Mucosa of rectum (tissue), 2 donors: ENCODE data around the gene TBC1D22A.
"Not testable (repeated sequence)": the region's sequence is repeated elsewhere in the genome, so short reads cannot be mapped to it uniquely, and the experiment has no call there.

Source experiments
- H3K27ac ChIP-seq, 2 donors: one replicate each; pipeline ENCODE4 v1.7.0; 2013; ENCODE audit warnings: inconsistent platforms in 2 of 2, low read depth in 2 of 2, low read length in 2 of 2
- H3K27me3 ChIP-seq, 2 donors: one replicate each; pipeline ENCODE4 v1.7.0; 2013; ENCODE audit warnings: low read length in 2 of 2; ENCODE audit not compliant: control insufficient read depth in 2 of 2, insufficient read depth in 2 of 2
- H3K36me3 ChIP-seq, 2 donors: one replicate each; pipeline ENCODE4 v1.7.0; 2013; ENCODE audit warnings: low read length in 2 of 2; ENCODE audit not compliant: control insufficient read depth in 2 of 2, insufficient read depth in 2 of 2
- H3K4me1 ChIP-seq, 2 donors: one replicate each; pipeline ENCODE4 v1.7.0; 2013; ENCODE audit warnings: low read length in 2 of 2, mild to moderate bottlenecking in 1 of 2; ENCODE audit not compliant: control insufficient read depth in 2 of 2, insufficient read depth in 2 of 2
- H3K4me3 ChIP-seq, 2 donors: one replicate each; pipeline ENCODE4 v1.7.0; 2013; ENCODE audit warnings: low read length in 2 of 2
- H3K9ac ChIP-seq, 2 donors: one replicate each; pipeline ENCODE4 v1.7.0; 2013; ENCODE audit warnings: low read length in 2 of 2, low read depth in 1 of 2, mild to moderate bottlenecking in 1 of 2
- H3K9me3 ChIP-seq, 2 donors: one replicate each; pipeline ENCODE4 v1.7.0; 2013; ENCODE audit warnings: low read length in 2 of 2; ENCODE audit not compliant: control insufficient read depth in 2 of 2
- donor health status: healthy.
- donor health status: Normal muscosa, but diverticular disease.

TBC1D22A gene

DNA sequence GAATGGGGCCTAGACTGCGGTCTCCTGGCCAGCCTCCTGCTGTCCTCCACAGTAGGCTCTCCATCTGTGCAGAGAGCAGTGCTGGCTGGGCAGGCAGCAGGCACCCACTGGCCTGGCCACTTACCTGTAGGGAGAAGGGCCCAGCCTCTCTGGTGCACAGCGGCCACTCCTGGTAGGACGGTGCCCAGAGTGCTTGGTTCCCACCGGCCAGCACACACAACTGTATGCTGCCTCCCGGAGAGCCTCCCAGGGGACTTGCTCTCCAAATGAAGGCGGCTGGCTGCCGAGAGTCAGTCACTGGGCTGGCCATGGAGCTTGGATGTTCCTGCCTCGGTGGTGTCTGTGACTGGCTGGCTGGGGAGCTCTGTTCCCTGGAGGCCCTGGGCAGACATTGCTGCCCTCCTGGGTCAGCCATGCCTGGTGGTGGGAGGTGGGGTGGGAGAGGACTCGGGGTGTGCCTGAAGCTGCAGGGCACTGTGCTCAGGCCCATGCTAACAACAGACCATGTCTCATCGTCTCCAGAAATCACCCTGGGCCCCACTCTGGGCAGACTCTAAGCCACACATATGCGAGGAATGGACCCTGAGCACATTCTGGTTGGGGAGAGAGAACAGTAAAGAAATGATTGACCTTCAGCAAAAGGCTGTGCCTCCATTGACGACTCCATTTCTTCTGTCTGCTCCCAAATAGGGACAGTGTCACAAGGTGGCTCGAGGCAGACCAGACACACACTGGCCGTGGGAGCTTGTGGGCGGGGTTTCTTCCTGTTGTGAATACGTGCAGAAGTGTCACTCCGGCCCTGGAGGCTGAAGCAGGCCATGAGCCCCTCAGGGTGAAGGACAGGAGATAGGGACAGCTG is 350.8 kb downstream of the TBC1D22A start:
- H3K36me3 ChIP-seq, result peaks cover 10 to 15% of the 10 kb centered on the region in 2 donors
- H3K4me3 ChIP-seq, result no peak overlapping the region
- H3K27me3 ChIP-seq, result no peaks in the 10 kb centered on the region
- H3K9me3 ChIP-seq, result no peaks in the 10 kb centered on the region
- no peak overlapping the region for H3K27ac ChIP-seq
- no peaks in the 10 kb centered on the region for H3K4me1 ChIP-seq
- H3K9ac ChIP-seq, result no peak overlapping the region

DNA sequence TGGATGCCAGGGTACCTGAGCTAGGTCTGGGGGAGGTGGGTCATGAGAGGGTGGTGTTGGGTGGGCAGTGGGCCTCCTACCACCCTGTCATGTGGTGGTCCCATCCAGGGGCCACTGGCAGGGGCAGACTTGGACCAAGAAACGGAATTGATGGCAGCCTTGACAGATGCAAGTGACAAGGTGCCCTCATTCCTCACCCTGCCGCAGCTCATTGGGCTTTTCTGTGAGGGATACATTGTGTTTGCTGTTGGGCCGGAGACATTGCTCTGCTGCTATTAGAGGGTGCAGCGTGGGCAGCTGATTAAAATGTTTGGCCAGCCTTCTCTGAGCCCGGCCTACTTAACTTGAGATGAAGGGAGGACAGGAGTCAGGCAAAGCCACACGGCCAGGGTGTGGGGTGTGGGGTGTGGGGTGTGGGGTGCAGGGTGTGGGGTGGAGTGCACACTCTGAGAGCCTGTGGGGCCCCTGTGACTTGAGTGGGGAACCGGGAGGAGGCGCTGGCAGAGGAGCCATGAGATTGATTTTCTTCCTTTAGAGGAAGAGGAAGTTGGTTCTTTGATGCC is 351.5 kb downstream of the TBC1D22A start:
- no peak overlapping the region for H3K9ac ChIP-seq
- no peak overlapping the region for H3K27ac ChIP-seq
- H3K4me3 ChIP-seq, result no peak overlapping the region
- H3K27me3 ChIP-seq, result no peaks in the 10 kb centered on the region
- peaks cover 10 to 15% of the 10 kb centered on the region in 2 donors for H3K36me3 ChIP-seq
- no peaks in the 10 kb centered on the region for H3K4me1 ChIP-seq
- H3K9me3 ChIP-seq, result no peaks in the 10 kb centered on the region

DNA sequence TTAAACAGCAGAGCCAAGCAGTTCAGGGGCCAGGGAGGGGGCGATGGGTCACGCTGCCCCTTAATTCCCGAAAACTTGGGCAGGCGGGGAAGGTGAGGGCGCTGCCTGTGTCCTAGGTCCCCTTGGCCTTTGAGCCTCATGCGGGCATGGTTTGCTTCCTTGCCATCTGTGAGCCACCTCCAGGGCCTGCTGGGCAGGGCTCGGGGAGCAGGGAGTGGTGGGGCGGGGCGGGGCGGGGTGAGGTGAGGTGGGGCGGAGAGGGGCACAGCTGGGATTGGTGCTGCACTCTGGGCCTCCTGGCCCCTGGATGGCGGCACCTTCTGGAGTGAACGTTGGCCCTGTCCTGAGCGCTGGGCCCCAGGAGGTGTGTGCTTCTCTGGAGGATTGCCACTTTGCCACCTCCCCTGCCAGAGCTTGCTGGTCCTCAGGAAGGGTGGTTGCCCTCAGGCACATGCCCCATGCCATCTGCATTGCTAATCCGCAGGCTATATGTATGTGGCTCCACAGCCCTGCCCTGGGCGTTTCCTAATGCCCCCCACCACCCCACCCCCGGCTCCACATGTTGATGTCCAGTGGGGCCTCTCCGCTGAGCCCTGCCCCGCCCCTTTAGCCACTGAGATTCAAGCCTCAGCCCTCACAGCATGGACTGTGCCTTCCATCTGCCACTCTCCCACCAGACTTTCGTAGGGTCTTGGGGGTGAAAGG is 352.5 kb downstream of the TBC1D22A start:
- Histone ChIP-seq H3K36me3 (peaks cover 10 to 15% of the 10 kb centered on the region in 2 donors), H3K4me1 (no peaks in the 10 kb centered on the region), H3K9me3 (no peaks in the 10 kb centered on the region), H3K27me3 (no peaks in the 10 kb centered on the region), H3K4me3 (no peak overlapping the region), H3K9ac (no peak overlapping the region), H3K27ac (no peak overlapping the region)

DNA sequence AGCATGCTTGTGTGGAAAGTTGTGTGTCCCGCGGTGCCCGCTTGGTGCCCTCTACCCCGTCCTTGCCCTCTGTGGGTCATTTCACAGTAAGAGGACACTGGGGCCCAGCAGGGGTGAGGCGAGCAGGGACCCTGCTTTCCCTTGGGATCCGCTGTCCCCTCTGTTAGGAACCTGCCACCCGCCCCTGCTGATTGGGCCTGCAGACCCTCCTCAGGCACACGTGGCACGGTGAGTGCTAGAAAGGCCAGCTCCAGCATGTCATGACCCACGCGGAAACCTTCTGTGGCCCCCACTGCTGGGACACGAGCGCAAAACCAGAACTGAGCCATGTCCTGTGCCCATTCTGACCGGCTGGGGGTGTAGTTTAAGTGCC is 353.1 kb downstream of the TBC1D22A start:
- H3K4me3 ChIP-seq, result no peak overlapping the region
- no peaks in the 10 kb centered on the region for H3K27me3 ChIP-seq
- no peak overlapping the region for H3K9ac ChIP-seq
- H3K36me3 ChIP-seq, result peaks cover 10 to 15% of the 10 kb centered on the region in 2 donors
- H3K9me3 ChIP-seq, result no peaks in the 10 kb centered on the region
- no peaks in the 10 kb centered on the region for H3K4me1 ChIP-seq
- no peak overlapping the region for H3K27ac ChIP-seq

DNA sequence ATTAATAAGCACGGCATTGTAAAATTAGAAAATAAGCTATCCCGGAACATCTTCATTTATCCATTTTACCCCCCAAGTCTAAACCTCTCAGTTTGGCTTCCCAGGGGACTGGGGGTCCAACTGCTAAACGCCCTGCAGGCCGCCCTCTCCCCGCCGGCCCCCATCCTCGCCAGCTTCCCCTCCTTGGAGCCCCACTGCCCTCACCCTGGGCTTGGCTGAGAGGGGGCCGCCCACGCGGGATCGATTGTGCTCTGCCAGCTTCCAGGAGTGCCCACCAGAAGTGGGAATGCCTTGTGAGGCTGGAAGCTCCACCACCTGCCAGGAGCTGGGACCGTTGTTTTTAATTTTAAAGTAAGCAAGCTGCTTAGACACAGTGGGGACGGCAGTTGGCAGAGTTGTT is 353.5 kb downstream of the TBC1D22A start:
- H3K27me3 ChIP-seq, result no peaks in the 10 kb centered on the region
- peaks cover 10 to 15% of the 10 kb centered on the region in 2 donors for H3K36me3 ChIP-seq
- H3K9me3 ChIP-seq, result no peaks in the 10 kb centered on the region
- no peak overlapping the region for H3K27ac ChIP-seq
- no peaks in the 10 kb centered on the region for H3K4me1 ChIP-seq
- H3K9ac ChIP-seq, result no peak overlapping the region
- H3K4me3 ChIP-seq, result no peak overlapping the region

DNA sequence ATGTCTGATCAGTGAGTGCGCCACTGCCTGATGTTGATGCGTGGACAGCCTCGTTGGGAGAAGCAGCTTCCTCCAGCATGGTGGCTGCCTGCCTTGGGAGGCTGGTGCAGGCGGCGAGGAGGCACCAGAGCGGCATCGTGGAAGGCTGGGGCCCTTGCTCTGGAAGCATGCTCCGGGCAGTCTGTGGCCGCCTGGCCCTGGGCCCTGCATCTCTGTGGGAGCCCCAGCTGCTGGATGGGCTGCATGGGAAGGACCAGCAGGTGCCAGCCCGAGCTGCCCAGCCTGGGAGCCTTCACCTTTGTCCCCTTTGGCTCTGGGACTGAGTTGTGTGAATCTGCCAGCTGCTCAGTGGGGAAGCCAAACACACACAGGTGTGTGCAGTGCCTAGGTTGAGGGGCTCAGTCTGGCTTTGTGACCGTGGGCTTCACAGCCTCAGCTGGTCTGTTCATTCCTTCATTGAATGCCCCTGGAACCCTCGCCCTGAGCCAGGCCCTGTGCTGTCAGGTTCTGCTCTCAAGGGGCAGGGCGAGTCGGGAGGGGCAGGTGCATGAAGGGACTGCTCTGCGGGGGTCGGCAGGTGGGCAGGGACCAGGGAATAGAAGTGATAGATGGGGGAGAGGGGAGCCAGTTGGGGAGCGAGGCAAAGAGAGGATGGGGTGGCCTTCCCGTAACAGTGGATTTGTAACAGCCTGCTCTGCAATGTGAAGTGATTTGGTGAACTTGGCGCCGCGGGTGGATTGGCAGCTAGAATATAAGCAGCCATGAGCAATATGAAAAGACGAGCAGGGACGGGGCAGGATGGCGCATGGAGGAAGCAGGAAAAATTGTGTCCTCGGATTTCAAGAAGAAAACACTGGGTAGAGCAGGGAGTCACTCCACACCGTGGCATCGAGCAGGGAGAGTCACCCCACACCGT is 354.2 kb downstream of the TBC1D22A start:
- Histone ChIP-seq H3K27me3 (no peaks in the 10 kb centered on the region), H3K27ac (no peak overlapping the region), H3K9me3 (no peaks in the 10 kb centered on the region)

DNA sequence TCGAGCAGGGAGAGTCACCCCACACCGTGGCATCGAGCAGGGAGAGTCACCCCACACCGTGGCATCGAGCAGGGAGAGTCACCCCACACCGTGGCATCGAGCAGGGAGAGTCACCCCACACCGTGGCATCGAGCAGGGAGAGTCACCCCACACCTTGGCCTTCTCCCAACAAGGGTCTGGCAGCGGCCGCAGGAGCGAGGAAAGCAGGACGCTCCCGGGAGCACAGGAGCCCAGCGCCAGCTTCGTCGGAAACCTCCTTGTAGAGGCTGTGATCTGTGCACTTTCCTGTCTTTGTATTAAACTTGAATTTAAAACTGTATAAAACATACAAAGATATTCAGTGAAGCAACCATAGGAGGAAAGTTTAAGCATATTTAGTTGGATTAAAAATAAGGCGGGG is 355.0 kb downstream of the TBC1D22A start:
- H3K27ac ChIP-seq, H3K9ac ChIP-seq, H3K9me3 ChIP-seq, H3K4me1 ChIP-seq, H3K4me3 ChIP-seq, H3K27me3 ChIP-seq, H3K36me3 ChIP-seq: not testable (repeated sequence)

More for the DNA sequence above, 354.2 kb downstream of the TBC1D22A start:
- Histone ChIP-seq H3K4me1 (no peaks in the 10 kb centered on the region), H3K4me3 (no peak overlapping the region), H3K36me3 (peaks cover 8 to 13% of the 10 kb centered on the region in 2 donors), H3K9ac (no peak overlapping the region)

DNA sequence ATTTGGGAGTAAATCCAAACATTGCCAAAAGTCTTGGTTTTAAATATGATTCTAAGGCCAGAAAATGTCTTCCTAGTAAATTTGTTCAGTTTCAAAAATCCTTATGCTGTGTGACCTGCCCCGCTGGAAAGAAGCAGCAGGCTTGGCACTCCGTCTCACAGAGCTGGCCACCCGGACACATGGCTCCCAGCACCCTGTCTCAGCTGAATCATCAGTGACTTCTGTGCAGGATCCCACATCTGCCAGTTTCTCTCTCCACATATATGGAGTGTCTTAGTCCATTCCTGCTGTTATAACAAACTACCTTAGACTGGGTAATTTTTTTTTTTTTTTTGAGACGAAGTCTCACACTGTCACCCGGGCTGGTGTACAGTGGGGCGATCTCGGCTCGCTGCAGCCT is 356.7 kb downstream of the TBC1D22A start:
- H3K9ac ChIP-seq, result no peak overlapping the region
- no peaks in the 10 kb centered on the region for H3K9me3 ChIP-seq
- H3K36me3 ChIP-seq, result peaks cover 0 to 1% of the 10 kb centered on the region in 2 donors
- H3K4me1 ChIP-seq, result no peaks in the 10 kb centered on the region
- no peak overlapping the region for H3K4me3 ChIP-seq
- no peaks in the 10 kb centered on the region for H3K27me3 ChIP-seq
- no peak overlapping the region for H3K27ac ChIP-seq

DNA sequence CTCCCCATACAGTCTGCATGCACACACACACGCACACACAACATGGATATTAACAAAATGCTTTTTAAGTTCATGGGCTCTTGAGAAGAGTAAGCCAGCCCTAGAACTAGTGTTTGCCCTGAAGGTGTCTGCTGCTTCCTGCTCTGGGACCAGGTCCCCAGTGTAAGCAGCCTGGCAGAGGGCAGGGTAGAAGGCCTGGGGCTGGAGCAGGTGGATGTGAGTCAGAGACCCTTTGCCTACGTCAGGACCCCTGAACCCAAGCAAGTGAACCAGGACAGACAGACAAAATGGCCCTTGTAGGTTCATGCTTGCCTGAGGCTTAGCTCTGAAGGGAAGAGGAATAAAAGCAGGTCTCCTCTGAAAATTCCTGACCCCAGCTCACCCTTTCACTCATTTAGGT is 357.9 kb downstream of the TBC1D22A start:
- no peaks in the 10 kb centered on the region for H3K9me3 ChIP-seq
- H3K9ac ChIP-seq, result no peak overlapping the region
- no peak overlapping the region for H3K4me3 ChIP-seq
- peaks cover 0 to 1% of the 10 kb centered on the region in 2 donors for H3K36me3 ChIP-seq
- H3K27me3 ChIP-seq, result no peaks in the 10 kb centered on the region
- no peaks in the 10 kb centered on the region for H3K4me1 ChIP-seq
- no peak overlapping the region for H3K27ac ChIP-seq
